Testis (tissue), 3 donors: ENCODE measurements around the gene OTOG. TPM values are rescaled to one million over a fixed set of nuclear protein-coding genes. Genes with fewer than 3 reads are reported as not detected.

Experiments used
- DNase-seq: peaks from one replicate; pipeline ENCODE4 v3.0.0-alpha.2; 2019
- H3K27ac ChIP-seq, 2 donors: fragments of 200-600 bp; sonication (generic); one replicate each; pipeline ENCODE4 v1.5.1; 2019
- H3K27me3 ChIP-seq: fragments of 200-600 bp; sonication (generic); one replicate; pipeline ENCODE4 v1.5.1; 2019
- H3K36me3 ChIP-seq: fragments of 200-600 bp; sonication (generic); one replicate; pipeline ENCODE4 v1.5.1; 2017; ENCODE audit warnings: low read depth; ENCODE audit errors: missing control alignments
- H3K4me1 ChIP-seq: fragments of 200-600 bp; sonication (generic); one replicate; pipeline ENCODE4 v1.5.1; 2019
- H3K4me3 ChIP-seq, 2 donors: fragments of 200-600 bp; sonication (generic); one replicate each; pipeline ENCODE4 v1.5.1; 2017 to 2019
- H3K9me3 ChIP-seq: fragments of 200-600 bp; sonication (generic); one replicate; pipeline ENCODE4 v1.5.1; 2017
- POLR2A ChIP-seq: fragments of 450-650 bp; IDR thresholded peaks from one replicate; pipeline ENCODE4 v1.6.1; 2017; ENCODE audit warnings: antibody characterized with exemption, mild to moderate bottlenecking, moderate library complexity
- WGBS, 2 donors: methylation state at CpG; one replicate each; pipeline ENCODE4 v1.1.5; 2018; 5-methylcytosine and 5-hydroxymethylcytosine counted together
- intact Hi-C: fragments of 100-400 bp; cut with DNase I; formaldehyde crosslinking; loops from one replicate; pipeline ENCODE4 v1.15.1; 2023; ENCODE audit warnings: low total_unique reads
- polyA plus RNA-seq: library from polyadenylated mRNA; stranded (reverse); fragments of 350-450 nt; fragmentation: Illumina TruSeq; extraction: RNeasy Lipid Tissue Mini Kit (QIAGEN cat#74804); gene quantifications from one replicate; pipeline ENCODE4 v1.2.3, GENCODE V29; 2014; ENCODE audit warnings: low read depth, low replicate concordance; ENCODE audit not compliant: insufficient read depth
- total RNA-seq, 2 donors: library from RNA; depleted of rRNA; stranded (reverse); fragments of >200 nt; gene quantifications; one replicate each; pipeline ENCODE4 v1.2.3, GENCODE V29; 2016
- TF ChIP-seq, protein P1 (sequence below), 3 experiments: fragments of 450-650 bp in 2 of 3; fragments of 200-600 bp in 1 of 3; sonication (generic) in 1 of 3; IDR thresholded peaks; one replicate each; pipeline ENCODE4 v1.5.1; 2016 to 2019; ENCODE audit warnings: antibody characterized with exemption in 3 of 3, mild to moderate bottlenecking in 2 of 3, moderate library complexity in 1 of 3

Gene OTOG
- total and polyA plus RNA-seq, 3 donors from 2014 or later, result 2.2 to 4.2 (median 2.9) TPM

DNA sequence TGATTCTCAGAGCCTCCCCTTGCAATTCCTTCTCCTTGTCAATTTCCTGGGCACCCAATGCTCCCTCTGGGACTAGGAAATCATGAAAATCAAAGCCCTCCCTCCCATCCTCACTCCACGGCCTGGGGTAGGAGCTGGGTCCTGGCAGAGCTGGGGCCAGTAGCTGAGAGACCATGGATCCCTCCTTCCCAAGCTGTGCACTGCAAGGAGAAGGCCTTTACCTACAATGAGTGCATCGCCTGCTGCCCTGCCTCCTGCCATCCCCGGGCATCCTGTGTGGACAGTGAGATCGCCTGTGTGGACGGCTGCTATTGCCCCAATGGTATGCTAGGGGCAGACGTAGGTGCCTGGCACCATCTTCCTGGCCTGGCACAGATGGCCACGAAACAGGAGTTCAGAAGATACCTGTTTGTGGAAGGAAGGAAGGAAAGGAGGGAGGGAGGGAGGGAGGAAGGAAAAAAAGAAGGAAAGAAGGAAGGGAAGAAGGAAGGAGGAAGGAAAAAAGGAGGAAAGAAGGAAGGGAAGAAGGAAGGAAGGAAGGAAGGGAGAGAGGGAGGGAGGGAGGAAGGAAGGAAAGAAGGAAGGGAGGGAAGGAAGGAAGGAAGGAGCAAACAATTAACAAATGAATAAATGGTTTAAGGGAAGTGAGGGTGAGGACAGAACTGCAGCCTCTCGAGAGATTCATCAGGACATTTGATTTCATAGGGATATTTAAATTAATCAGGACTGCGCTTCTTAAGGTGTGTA lies 12.5 kb downstream of the OTOG start:
- DNase-seq, result no peak
- Histone ChIP-seq H3K4me3 (no peak overlapping the region), H3K9me3 (no peaks in the 10 kb centered on the region), H3K4me1 (no peaks in the 10 kb centered on the region), H3K36me3 (no peaks in the 10 kb centered on the region), H3K27ac (no peak overlapping the region), H3K27me3 (no peaks in the 10 kb centered on the region)
- WGBS, 2 donors, result 88 to 89% methylated on average over 9 of the region's 9 CpGs
- TF ChIP-seq, protein P1, sequence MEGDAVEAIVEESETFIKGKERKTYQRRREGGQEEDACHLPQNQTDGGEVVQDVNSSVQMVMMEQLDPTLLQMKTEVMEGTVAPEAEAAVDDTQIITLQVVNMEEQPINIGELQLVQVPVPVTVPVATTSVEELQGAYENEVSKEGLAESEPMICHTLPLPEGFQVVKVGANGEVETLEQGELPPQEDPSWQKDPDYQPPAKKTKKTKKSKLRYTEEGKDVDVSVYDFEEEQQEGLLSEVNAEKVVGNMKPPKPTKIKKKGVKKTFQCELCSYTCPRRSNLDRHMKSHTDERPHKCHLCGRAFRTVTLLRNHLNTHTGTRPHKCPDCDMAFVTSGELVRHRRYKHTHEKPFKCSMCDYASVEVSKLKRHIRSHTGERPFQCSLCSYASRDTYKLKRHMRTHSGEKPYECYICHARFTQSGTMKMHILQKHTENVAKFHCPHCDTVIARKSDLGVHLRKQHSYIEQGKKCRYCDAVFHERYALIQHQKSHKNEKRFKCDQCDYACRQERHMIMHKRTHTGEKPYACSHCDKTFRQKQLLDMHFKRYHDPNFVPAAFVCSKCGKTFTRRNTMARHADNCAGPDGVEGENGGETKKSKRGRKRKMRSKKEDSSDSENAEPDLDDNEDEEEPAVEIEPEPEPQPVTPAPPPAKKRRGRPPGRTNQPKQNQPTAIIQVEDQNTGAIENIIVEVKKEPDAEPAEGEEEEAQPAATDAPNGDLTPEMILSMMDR (IDR thresholded peaks at IDR 0.05), result no peak
- TF ChIP-seq POLR2A, result no peak
- intact Hi-C loops, result no loop called here

DNA sequence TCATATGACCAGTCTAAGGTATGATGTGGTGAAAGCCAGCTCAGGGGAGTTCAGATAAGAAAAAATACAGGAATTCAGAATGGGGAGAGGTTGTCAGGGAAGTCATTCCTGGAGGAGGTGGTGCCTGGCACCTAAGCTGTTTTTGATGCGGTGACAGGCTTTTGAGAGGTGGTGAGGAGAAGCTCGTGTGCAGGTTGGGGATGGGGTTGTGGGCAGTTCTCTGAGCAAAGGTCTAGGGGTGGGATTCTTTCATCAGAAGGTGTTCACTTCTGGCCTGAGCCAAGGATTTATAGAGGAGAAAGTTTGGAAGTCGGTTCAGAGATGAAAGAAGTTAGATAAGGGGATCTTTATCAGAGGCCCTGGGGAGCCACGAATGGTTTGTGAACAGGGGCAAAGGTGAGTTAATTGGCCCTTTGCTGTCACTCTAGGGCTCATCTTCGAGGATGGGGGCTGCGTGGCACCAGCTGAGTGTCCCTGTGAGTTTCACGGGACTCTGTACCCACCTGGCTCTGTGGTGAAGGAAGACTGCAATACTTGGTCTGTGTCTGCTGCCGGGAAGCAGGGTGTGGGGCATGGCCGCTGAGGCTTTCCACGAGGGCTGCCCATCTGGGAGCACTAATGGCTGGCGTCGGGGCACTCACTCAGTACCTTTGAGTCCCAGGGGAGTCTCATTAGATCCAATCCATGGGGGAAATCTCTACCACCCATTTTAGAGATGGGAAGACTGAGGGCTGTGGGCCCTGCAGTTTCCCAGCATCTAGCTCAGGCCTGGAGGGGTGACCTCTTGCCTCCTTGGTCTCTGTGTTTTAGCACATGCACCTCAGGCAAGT lies 13.4 kb downstream of the OTOG start:
- no peak for DNase-seq
- Histone ChIP-seq H3K36me3 (no peaks in the 10 kb centered on the region), H3K27me3 (no peaks in the 10 kb centered on the region), H3K4me3 (no peak overlapping the region), H3K27ac (no peak overlapping the region), H3K9me3 (no peaks in the 10 kb centered on the region), H3K4me1 (no peaks in the 10 kb centered on the region)
- intact Hi-C loops, result no loop called here
- no peak for TF ChIP-seq POLR2A
- TF ChIP-seq, protein P1 (IDR thresholded peaks at IDR 0.05), result no peak
- WGBS, 2 donors, result 63 to 65% methylated on average over 10 to 12 of the region's 12 CpGs

DNA sequence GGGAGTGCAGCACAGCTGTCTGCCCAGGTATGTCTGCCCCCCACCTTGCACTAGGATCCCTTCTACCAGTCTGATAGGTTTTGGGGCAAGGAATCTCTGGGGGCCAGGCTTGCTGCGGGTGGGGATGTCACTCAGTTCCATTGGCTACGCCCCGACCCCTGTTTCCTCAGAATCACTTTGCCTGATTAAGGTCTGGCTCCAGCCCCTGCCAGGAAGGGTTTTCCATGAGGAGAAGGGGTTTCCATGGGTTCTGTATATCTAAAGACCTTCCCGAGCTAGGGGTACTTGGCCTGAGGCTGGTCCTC lies 14.0 kb downstream of the OTOG start:
- no peak for TF ChIP-seq POLR2A
- TF ChIP-seq, protein P1 (IDR thresholded peaks at IDR 0.05), result no peak
- intact Hi-C loops, result no loop called here
- Histone ChIP-seq H3K9me3 (no peaks in the 10 kb centered on the region), H3K4me1 (no peaks in the 10 kb centered on the region), H3K4me3 (no peak overlapping the region), H3K36me3 (no peaks in the 10 kb centered on the region), H3K27me3 (no peaks in the 10 kb centered on the region), H3K27ac (no peak overlapping the region)
- WGBS, 2 donors, result 93 to 96% methylated on average over 4 of the region's 4 CpGs
- no peak for DNase-seq

DNA sequence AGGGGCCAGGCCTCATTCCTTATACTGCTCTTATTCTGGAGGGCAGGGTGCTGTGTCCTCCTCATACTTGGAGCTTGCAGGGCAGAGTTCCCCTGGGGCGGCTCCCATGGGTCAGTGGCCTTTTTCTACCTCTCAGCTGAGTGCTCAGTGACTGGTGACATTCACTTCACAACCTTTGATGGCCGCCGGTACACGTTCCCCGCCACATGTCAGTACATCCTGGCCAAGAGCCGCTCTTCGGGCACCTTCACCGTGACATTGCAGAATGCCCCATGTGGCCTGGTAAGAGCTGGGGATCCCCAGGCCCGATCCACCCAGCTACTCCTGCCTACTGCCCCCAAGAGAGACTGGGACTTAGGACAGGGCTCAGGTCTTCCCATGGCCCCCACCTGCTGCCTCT lies 14.5 kb downstream of the OTOG start:
- no peak overlapping the region for H3K27ac ChIP-seq
- TF ChIP-seq, protein P1 (IDR thresholded peaks at IDR 0.05), result no peak
- TF ChIP-seq POLR2A, result no peak
- no peaks in the 10 kb centered on the region for H3K4me1 ChIP-seq
- intact Hi-C loops, result no loop called here
- no peaks in the 10 kb centered on the region for H3K36me3 ChIP-seq
- DNase-seq, result no peak
- WGBS, 2 donors, result 86 to 94% methylated on average over 8 to 9 of the region's 9 CpGs
- no peak overlapping the region for H3K4me3 ChIP-seq
- no peaks in the 10 kb centered on the region for H3K27me3 ChIP-seq
- H3K9me3 ChIP-seq, result no peaks in the 10 kb centered on the region
